HCT116 (cell line): ENCODE results near the gene GDPD5. TPM values are rescaled to one million over a fixed set of nuclear protein-coding genes. Genes with fewer than 3 reads are reported as not detected.

ENCODE experiments used
- ATAC-seq: fragments of 200-7000 bp; cut with Tn5 transposase; 2 replicates; pipeline ENCODE4 v1.9.1; 2020; ENCODE audit warnings: mild to moderate bottlenecking, moderate library complexity
- BruUV-seq: library from RNA; stranded (reverse); fragments of 400-500 nt; replicated peaks from 2 replicates; lab custom pipeline; 2021; lab: Mats Ljungman, UMichigan
- CTCF ChIA-PET: fragments of 300-600 bp; sonication (Branson Sonifier 250); formaldehyde crosslinking; loops from one replicate; lab custom pipeline; 2021; ENCODE audit warnings: antibody characterized with exemption; lab: Charles Lee
- POLR2A ChIA-PET: fragments of 300-600, 350-600 bp; sonication (Branson Sonifier 250); formaldehyde crosslinking; loops from one replicate; lab custom pipeline; 2021; ENCODE audit warnings: antibody characterized with exemption; lab: Charles Lee
- RAD21 ChIA-PET, 2 experiments: fragments of 300-600 bp; sonication (Branson Sonifier 250); formaldehyde crosslinking; loops; one replicate each; lab custom pipeline; 2023; ENCODE audit warnings: low total read pairs in 2 of 2; ENCODE audit not compliant: uncharacterized antibody in 2 of 2, unreplicated experiment in 2 of 2, low non-redundant PET in 1 of 2; lab: Charles Lee
- DNase-seq: peaks from one replicate; pipeline ENCODE4 v3.0.0-alpha.2; 2010; ENCODE audit warnings: low read depth, low spot score
- H2AFZ ChIP-seq: fragments of 200-600 bp; shearing (Covaris generic), sonication (generic); 2 replicates; pipeline ENCODE4 v1.6.1; 2017; ENCODE audit warnings: low read depth, mixed run types, mixed read lengths, antibody characterized with exemption, low read length; ENCODE audit not compliant: poor library complexity, severe bottlenecking
- H3K27ac ChIP-seq: 2 replicates; pipeline ENCODE4 v1.5.1; 2012; ENCODE audit warnings: low read depth, low read length
- H3K27me3 ChIP-seq: fragments of 200-600 bp; sonication (generic); 2 replicates; pipeline ENCODE4 v1.6.1; 2016; ENCODE audit warnings: mixed run types, low read length, mixed read lengths; ENCODE audit not compliant: insufficient read depth
- H3K36me3 ChIP-seq, 2 experiments: fragments of 200-500 bp in 1 of 2; fragments of 200-600 bp in 1 of 2; sonication (Bioruptor generic) in 1 of 2; sonication (generic) in 1 of 2; 2 replicates each; pipeline versions ENCODE4 v1.5.1 to v1.6.1; 2014 to 2016; ENCODE audit warnings: low read length in 2 of 2, inconsistent platforms in 1 of 2, mixed read lengths in 1 of 2, mixed run types in 1 of 2; ENCODE audit not compliant: insufficient read depth in 2 of 2, control insufficient read depth in 1 of 2
- H3K4me1 ChIP-seq, 2 experiments: fragments of 200-600 bp in 1 of 2; sonication (generic) in 1 of 2; 2 replicates each; pipeline versions ENCODE4 v1.5.1 to v1.6.1; 2012 to 2017; ENCODE audit warnings: low read length in 2 of 2, inconsistent platforms in 1 of 2, mild to moderate bottlenecking in 1 of 2, mixed read lengths in 1 of 2, mixed run types in 1 of 2, moderate library complexity in 1 of 2; ENCODE audit not compliant: insufficient read depth in 2 of 2, control insufficient read depth in 1 of 2
- H3K4me2 ChIP-seq: fragments of 200-600 bp; sonication (generic); 2 replicates; pipeline ENCODE4 v1.6.1; 2017; ENCODE audit warnings: mixed run types, low read length, mixed read lengths
- H3K4me3 ChIP-seq, 2 experiments: fragments of 200-600 bp in 1 of 2; sonication (generic) in 1 of 2; replicated peaks in 1 of 2; 2 replicates each; pipeline ENCODE4 v1.5.1; 2011 to 2016; ENCODE audit warnings: low read length in 2 of 2, control low read depth in 1 of 2, low read depth in 1 of 2, mild to moderate bottlenecking in 1 of 2, mixed read lengths in 1 of 2, mixed run types in 1 of 2
- H3K79me2 ChIP-seq: fragments of 200-600 bp; sonication (generic); 2 replicates; pipeline ENCODE4 v1.6.1; 2017; ENCODE audit warnings: mild to moderate bottlenecking, mixed run types, low read length, moderate library complexity, mixed read lengths; ENCODE audit not compliant: insufficient read depth
- H3K9ac ChIP-seq: fragments of 200-600 bp; sonication (generic); 2 replicates; pipeline ENCODE4 v1.6.1; 2016; ENCODE audit warnings: low read length, mixed read lengths
- H3K9me2 ChIP-seq: fragments of 200-600 bp; sonication (generic), shearing (Covaris generic); 2 replicates; pipeline ENCODE4 v1.6.1; 2017; ENCODE audit warnings: mixed run types, mild to moderate bottlenecking, moderate library complexity; ENCODE audit not compliant: insufficient read depth
- H3K9me3 ChIP-seq, 2 experiments: fragments of 200-500 bp in 1 of 2; fragments of 200-600 bp in 1 of 2; sonication (Bioruptor generic) in 1 of 2; sonication (generic) in 1 of 2; 2 replicates each; pipeline ENCODE4 v1.6.1; 2014 to 2017; ENCODE audit warnings: low read length in 2 of 2, mixed read lengths in 2 of 2, inconsistent platforms in 1 of 2, low read depth in 1 of 2, mild to moderate bottlenecking in 1 of 2, mixed run types in 1 of 2, moderate library complexity in 1 of 2; ENCODE audit not compliant: control insufficient read depth in 1 of 2, insufficient read depth in 1 of 2
- H4K20me1 ChIP-seq: fragments of 200-600 bp; sonication (generic), shearing (Covaris generic); 2 replicates; pipeline ENCODE4 v1.6.1; 2017; ENCODE audit warnings: mixed run types, mild to moderate bottlenecking, moderate library complexity; ENCODE audit not compliant: insufficient read depth
- CBX3 ChIP-seq: IDR thresholded peaks from 2 replicates; pipeline ENCODE4 v1.6.1; 2012; ENCODE audit warnings: low read depth
- CTCF ChIP-seq, 3 experiments: fragments of 200-600 bp in 1 of 3; sonication (generic) in 1 of 3; IDR thresholded peaks in 2 of 3; conservative IDR thresholded peaks in 1 of 3; 2 replicates each; pipeline ENCODE4 v1.5.1; 2012 to 2017; ENCODE audit warnings: low read depth in 2 of 3, low read length in 2 of 3, antibody characterized with exemption in 1 of 3, borderline replicate concordance in 1 of 3, control low read depth in 1 of 3, mild to moderate bottlenecking in 1 of 3, mixed read lengths in 1 of 3, mixed run types in 1 of 3, moderate library complexity in 1 of 3; ENCODE audit not compliant: insufficient read depth in 1 of 3
- ELF1 ChIP-seq: IDR thresholded peaks from 2 replicates; pipeline ENCODE4 v1.6.1; 2012; ENCODE audit warnings: low read depth, borderline replicate concordance
- EZH2phosphoT487 ChIP-seq: fragments of 200-600 bp; IDR thresholded peaks from 2 replicates; pipeline ENCODE4 v1.6.1; 2018; ENCODE audit warnings: antibody characterized with exemption, borderline replicate concordance
- FOSL1 ChIP-seq: IDR thresholded peaks from 2 replicates; pipeline ENCODE4 v1.6.1; 2012; ENCODE audit warnings: low read depth
- JUND ChIP-seq: IDR thresholded peaks from 2 replicates; pipeline ENCODE4 v1.6.1; 2012
- MAX ChIP-seq: IDR thresholded peaks from 2 replicates; pipeline ENCODE4 v1.6.1; 2012
- POLR2A ChIP-seq: IDR thresholded peaks from 2 replicates; pipeline ENCODE4 v1.7.0; 2011; ENCODE audit warnings: borderline replicate concordance; ENCODE audit not compliant: insufficient read depth, insufficient read length; ENCODE audit errors: extremely low read depth
- RAD21 ChIP-seq: IDR thresholded peaks from 2 replicates; pipeline ENCODE4 v1.6.1; 2012; ENCODE audit warnings: low read depth, mild to moderate bottlenecking
- REST ChIP-seq: IDR thresholded peaks from 2 replicates; pipeline ENCODE4 v1.6.1; 2012; ENCODE audit warnings: low read depth
- SIN3A ChIP-seq: IDR thresholded peaks from 2 replicates; pipeline ENCODE4 v1.6.1; 2012; ENCODE audit warnings: low read depth
- SP1 ChIP-seq: IDR thresholded peaks from 2 replicates; pipeline ENCODE4 v1.6.1; 2012; ENCODE audit warnings: low read depth
- SRF ChIP-seq: IDR thresholded peaks from 2 replicates; pipeline ENCODE4 v1.6.1; 2012; ENCODE audit warnings: low read depth
- YY1 ChIP-seq: IDR thresholded peaks from 2 replicates; pipeline ENCODE4 v1.6.1; 2011; ENCODE audit warnings: low read length, low read depth, moderate library complexity, mild to moderate bottlenecking; ENCODE audit not compliant: insufficient replicate concordance; ENCODE audit errors: extremely low read depth
- ZBTB33 ChIP-seq: IDR thresholded peaks from 2 replicates; pipeline ENCODE4 v1.6.1; 2011; ENCODE audit warnings: mild to moderate bottlenecking, low read length, moderate library complexity; ENCODE audit not compliant: insufficient replicate concordance; ENCODE audit errors: extremely low read depth
- ZFX ChIP-seq: fragments of 450-650 bp; IDR thresholded peaks from 2 replicates; pipeline ENCODE4 v1.6.1; 2017
- intact Hi-C: fragments of 100-400 bp; cut with micrococcal nuclease; formaldehyde crosslinking; loops from 2 replicates; pipeline ENCODE4 v1.10.0; 2022
- total RNA-seq: library from RNA; stranded (reverse); gene quantifications from one replicate; pipeline ENCODE4 v1.2.1, GENCODE V29; 2021; ENCODE audit not compliant: unreplicated experiment

Gene GDPD5
- total RNA-seq, 1 experiment from 2014 or later: 27.5 TPM

- H3K9ac ChIP-seq: no peak overlapping the region
- ChIA-PET POLR2A (no interaction called here), RAD21 (no interaction called here), CTCF (no interaction called here)
- H3K4me1 ChIP-seq: peaks cover 7 to 28% of the 10 kb centered on the region in 2 experiments; a peak in 3 of 4 replicates
- no peaks in the 10 kb centered on the region for H3K9me3 ChIP-seq
- no peaks in the 10 kb centered on the region for H3K36me3 ChIP-seq
- BruUV-seq: no TSS peak
- ATAC-seq (no peak), DNase-seq (no peak)
- H3K27ac ChIP-seq: no peak overlapping the region; the same call in 1 of the 2 replicates
- intact Hi-C loops: no loop called here
- TF ChIP-seq JUND (no peak), FOSL1 (no peak), ELF1 (no peak), SRF (no peak), SP1 (no peak), ZFX (no peak), REST (no peak), RAD21 (no peak), CBX3 (no peak), ZBTB33 (no peak), SIN3A (no peak), POLR2A (no peak), YY1 (no peak), CTCF (IDR thresholded peaks at IDR 0.05 in 2 of 3, conservative IDR thresholded peaks at IDR 0.05 in 1 of 3; ENCODE audit: borderline replicate concordance in 1 of 3, insufficient read depth in 1 of 3, low read depth in 2 of 3, low read length in 2 of 3) (no peak), EZH2phosphoT487 (no peak), MAX (no peak)
- H3K9me2 ChIP-seq: no peaks in the 10 kb centered on the region
- no peaks in the 10 kb centered on the region for H4K20me1 ChIP-seq
- no peak overlapping the region for H3K4me2 ChIP-seq
- H3K4me3 ChIP-seq: no peak overlapping the region
- no peaks in the 10 kb centered on the region for H3K27me3 ChIP-seq
- H2AFZ ChIP-seq: no peak overlapping the region
- H3K79me2 ChIP-seq: no peaks in the 10 kb centered on the region
Observed at GRCh38 chr11:75542088-75542438, 16.3 kb upstream of the GDPD5 start.
